SK-N-MC (cell line): ENCODE measurements around the gene TMEM150A.

Source experiments
- EZH2 ChIP-seq: fragments of 200-600 bp; sonication (generic); IDR thresholded peaks from one replicate; pipeline ENCODE4 v1.6.1; 2017; ENCODE audit warnings: antibody characterized with exemption
- POLR2AphosphoS5 ChIP-seq: IDR thresholded peaks from 2 replicates; pipeline ENCODE4 v1.6.1; 2012; ENCODE audit warnings: mild to moderate bottlenecking, low read depth, low read length, borderline replicate concordance

GRCh38 chr2:85583667-85584353, 18.7 kb downstream of the TMEM150A start:
- no peak for TF ChIP-seq EZH2
- TF ChIP-seq POLR2AphosphoS5 = no peak
